Astrocyte of the cerebellum (primary cell): Measurements from ENCODE around the gene PTPRT.

Experiments used
- DNase-seq: peaks from one replicate; pipeline ENCODE4 v3.0.0-alpha.2; 2011; ENCODE audit warnings: low read depth
- H3K4me3 ChIP-seq: 2 replicates; pipeline ENCODE4 v1.5.1; 2011; ENCODE audit warnings: mild to moderate bottlenecking, low read depth, low read length, moderate library complexity
- in situ Hi-C: cut with HindIII; loops from 2 replicates; pipeline ENCODE4 v1.10.0; 2017; ENCODE audit warnings: low sequenced_read_pairs
- TF ChIP-seq, protein P1 (sequence below): IDR thresholded peaks from 2 replicates; pipeline ENCODE4 v1.5.1; 2012; ENCODE audit warnings: low read length, low read depth, moderate library complexity, mild to moderate bottlenecking; ENCODE audit errors: missing control alignments

The PTPRT gene

DNA sequence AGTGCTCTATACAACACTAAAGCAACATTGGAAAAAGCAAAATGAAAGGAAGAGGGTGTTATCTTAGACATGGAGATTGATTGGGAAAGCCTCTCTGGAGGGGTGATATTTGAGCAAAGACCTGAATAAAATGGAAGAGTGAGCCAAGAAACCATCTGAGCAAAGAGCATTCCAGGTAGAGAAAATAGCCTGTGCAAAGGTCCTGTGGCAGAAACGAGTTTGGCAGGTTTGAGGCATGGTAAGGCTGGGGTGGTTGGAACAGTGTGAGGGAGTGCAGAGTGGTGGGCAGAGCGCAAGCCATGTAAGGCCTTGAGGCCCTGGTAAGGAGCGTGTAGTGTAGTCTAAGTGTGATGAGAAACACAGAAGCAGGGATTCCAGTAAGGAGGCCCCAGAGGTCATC is 40.0 kb upstream of the PTPRT start:
- TF ChIP-seq, protein P1, sequence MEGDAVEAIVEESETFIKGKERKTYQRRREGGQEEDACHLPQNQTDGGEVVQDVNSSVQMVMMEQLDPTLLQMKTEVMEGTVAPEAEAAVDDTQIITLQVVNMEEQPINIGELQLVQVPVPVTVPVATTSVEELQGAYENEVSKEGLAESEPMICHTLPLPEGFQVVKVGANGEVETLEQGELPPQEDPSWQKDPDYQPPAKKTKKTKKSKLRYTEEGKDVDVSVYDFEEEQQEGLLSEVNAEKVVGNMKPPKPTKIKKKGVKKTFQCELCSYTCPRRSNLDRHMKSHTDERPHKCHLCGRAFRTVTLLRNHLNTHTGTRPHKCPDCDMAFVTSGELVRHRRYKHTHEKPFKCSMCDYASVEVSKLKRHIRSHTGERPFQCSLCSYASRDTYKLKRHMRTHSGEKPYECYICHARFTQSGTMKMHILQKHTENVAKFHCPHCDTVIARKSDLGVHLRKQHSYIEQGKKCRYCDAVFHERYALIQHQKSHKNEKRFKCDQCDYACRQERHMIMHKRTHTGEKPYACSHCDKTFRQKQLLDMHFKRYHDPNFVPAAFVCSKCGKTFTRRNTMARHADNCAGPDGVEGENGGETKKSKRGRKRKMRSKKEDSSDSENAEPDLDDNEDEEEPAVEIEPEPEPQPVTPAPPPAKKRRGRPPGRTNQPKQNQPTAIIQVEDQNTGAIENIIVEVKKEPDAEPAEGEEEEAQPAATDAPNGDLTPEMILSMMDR: no peak
- in situ Hi-C loops: no loop called here
- no peak overlapping the region for H3K4me3 ChIP-seq
- no peak for DNase-seq

DNA sequence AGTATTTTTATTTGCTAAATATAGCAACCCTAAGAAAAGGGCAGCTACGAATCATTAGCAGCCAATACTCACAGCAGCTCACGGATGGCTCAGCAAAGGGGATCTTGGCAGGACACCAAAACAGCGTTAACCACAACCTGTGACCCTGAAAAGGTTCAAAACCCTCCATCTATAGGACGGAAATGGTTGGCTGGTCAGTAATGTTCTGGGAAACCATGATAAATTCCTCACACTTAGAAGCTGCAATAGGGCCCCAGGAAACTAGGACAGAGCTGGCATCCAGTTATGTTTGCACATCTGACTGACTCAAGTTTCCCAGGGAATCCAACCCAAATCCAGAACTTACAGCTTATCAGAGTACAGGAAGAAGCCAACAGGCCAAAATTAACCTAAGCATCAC is 30.9 kb upstream of the PTPRT start:
- in situ Hi-C loops: no loop called here
- H3K4me3 ChIP-seq: no peak overlapping the region
- TF ChIP-seq, protein P1: no peak
- peak; percentile 29 for DNase-seq

DNA sequence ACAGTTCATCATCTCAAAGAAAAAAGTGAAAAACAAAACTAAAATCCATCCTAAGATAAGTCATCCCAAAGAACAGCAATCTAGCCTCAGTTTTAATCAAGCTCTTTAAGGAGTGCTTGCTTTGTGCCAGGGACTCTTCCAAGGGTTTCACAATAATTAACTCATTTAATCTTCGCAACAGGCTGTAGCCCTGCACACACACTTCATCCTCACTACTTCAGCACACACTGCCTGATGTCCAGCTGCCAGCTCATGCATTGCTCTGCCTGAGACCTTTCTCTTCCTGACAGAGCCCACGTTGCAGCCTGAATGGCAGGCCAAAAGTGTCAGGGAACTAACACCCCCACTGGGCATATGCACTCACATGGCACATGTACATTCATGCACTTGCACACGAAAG is 21.2 kb upstream of the PTPRT start:
- TF ChIP-seq, protein P1: no peak
- DNase-seq: no peak
- in situ Hi-C loops: no loop called here
- no peak overlapping the region for H3K4me3 ChIP-seq

DNA sequence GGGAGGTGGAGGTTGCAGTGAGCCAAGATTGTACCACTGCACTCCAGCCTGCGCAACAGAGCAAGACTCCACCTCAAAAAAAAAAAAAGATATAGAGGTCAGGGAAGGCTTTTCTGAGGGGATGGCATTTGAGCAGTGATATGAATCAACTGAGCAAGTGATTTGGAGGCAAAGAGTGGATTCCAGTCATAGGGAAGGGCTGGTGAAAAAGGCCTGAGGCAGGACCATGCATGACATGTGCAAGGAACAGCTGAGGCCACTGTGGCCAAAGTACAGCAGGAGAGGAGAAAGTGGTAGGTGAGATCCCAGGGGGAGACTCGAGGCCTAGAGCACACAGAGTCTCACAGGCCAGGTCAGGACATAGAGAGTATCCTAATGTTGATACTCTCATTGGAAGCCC is 20.1 kb upstream of the PTPRT start:
- TF ChIP-seq, protein P1: no peak
- no peak overlapping the region for H3K4me3 ChIP-seq
- in situ Hi-C loops: loop anchor here (10.0 kb wide), 1 partner anchor 155 kb away; no protein-coding TSS in a partner anchor
- no peak for DNase-seq

DNA sequence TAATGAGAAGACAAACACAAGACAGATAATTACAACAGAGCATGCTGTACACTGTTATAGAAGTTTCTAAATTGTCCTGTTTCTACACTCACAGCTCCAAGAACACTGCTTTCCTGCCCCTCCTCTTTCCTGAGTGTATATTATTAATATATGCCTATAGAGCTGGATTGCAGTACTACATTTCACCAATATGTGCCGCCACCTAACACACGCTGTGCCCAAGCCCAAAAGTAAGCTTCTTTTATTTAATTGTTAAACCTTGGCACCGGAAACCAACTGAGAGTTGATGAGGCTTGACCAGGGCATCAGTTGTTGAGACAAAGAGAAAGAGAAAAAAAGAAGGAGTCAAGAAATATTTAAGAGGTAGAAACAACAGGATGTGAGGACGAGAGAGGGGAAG is 16.0 kb upstream of the PTPRT start:
- TF ChIP-seq, protein P1: no peak
- in situ Hi-C loops: loop anchor here (10.0 kb wide), 1 partner anchor 159 kb away; no protein-coding TSS in a partner anchor
- DNase-seq: no peak
- H3K4me3 ChIP-seq: no peak overlapping the region

DNA sequence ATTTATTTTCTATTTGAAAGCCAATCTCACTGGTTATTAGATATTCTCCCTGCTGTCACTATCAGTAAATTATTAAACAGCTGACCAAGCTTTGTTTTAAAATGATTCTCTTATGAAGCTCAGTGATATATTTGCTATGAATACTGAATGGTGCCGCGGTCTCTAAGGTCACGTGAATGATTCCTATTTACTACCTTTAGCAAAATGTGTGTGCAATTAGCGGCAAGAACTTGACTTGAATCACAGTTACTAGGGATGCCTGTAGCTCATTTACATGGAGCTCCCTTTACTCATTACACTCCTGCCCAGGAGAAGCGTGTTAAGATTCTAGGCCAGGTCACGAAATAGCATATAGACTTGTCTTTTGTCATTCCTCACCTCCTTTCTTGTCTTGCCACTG is 12.4 kb upstream of the PTPRT start:
- TF ChIP-seq, protein P1: no peak
- no peak overlapping the region for H3K4me3 ChIP-seq
- in situ Hi-C loops: loop anchor here (5.0 to 10.0 kb wide), 2 partner anchors 70 to 163 kb away; no protein-coding TSS in a partner anchor
- DNase-seq: no peak

DNA sequence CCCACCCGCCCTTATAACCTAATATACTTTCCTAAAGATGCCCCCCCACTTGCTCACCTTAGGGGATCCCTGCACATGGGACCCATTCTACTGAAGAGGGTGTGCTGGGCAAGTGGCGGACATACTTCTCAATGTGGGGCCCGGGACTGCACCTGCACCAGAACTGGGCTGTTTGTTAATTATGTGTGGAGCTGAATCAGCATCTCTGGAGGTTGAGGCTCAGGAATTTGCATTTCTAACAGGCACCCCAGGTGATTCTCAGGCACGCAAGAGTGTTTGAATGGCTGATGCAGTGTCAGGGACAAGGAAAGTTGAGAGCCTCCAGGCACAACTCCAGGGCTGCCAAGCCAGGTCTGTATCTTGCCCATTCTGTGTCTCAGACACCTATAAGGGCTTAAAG is 8.9 kb upstream of the PTPRT start:
- no peak overlapping the region for H3K4me3 ChIP-seq
- in situ Hi-C loops: no loop called here
- no peak for DNase-seq
- TF ChIP-seq, protein P1: no peak
